Activated gamma-delta T cell (primary cell): ENCODE data around the gene PXDN.
"Not testable (repeated sequence)": the region's sequence is repeated elsewhere in the genome, so short reads cannot be mapped to it uniquely, and the experiment has no call there.

Experiments
- DNase-seq: peaks from one replicate; lab custom pipeline; 2025; lab: John Stamatoyannopoulos, UW

Gene PXDN

DNA sequence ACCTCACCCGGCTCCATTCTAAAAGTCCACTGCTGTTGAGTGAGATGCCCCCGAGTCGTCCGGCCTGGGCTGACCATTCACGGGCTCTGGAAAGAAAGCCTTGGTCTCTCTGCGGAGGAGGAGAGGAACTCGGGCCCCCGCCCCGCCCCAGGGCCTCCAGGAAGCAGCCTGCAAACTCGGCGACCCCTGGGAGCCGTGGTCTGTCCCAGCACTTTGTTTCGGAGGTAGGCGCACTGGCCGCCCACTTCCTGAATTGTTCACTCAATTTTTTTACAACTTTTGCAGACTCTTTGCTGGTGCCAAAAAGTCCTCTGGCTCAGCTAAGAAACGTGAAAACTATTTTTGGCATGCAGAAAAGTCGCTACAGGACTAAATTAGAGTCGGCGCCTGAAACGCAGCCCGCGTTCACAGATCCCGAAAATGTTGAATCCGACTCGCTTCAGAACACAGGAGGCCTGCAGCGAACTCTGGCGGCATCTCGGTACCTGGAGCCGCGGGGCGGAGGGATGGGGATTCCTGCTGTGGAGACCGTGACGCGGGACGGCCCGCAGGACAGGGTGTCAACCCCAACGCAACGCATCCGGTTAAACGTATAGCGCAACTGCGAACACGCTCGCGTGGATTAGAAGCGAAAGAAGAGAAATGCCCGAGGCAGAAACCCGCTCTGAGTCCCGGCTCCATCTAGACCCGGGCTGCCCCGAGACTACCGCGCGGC is 1.5 kb downstream of the PXDN start:
- DNase-seq, result peak; percentile 26

DNA sequence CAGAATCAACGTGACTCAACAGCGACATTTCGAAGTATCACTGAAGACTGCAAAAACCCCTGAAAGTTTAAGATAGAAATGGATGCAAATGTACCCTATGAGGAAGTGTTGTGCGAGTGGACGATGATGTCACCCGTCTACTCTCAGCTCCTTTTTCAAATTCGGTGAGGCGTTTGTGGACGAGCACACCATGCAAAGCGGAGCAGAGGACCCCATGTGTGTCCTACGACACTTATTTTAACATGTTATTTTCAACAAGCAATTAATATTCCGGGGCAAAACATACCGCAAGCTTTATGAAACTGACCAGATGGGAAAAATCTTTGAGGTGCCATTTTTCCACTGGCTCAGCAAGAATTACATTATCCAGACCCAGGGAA is 2.0 kb downstream of the PXDN start:
- no peak for DNase-seq

DNA sequence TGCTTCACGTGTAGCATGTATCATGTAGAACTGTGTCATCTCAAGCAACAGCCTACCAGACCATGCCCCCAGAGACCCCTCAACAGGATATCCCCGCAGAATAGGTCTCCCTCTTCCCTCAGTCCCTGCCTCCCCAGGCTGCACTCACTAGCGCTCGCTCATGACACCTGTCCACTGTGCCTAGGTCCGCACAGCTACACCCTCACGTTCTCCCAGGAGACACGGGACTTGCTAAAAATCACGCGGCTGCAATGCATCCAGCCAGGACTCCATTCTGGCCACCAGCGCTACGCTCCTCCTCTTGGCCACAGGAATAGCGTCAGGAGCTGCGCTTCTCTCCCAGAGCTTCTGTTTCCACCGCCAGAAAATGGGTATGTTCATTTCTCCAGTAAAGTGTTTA is 2.5 kb downstream of the PXDN start:
- DNase-seq, result no peak

DNA sequence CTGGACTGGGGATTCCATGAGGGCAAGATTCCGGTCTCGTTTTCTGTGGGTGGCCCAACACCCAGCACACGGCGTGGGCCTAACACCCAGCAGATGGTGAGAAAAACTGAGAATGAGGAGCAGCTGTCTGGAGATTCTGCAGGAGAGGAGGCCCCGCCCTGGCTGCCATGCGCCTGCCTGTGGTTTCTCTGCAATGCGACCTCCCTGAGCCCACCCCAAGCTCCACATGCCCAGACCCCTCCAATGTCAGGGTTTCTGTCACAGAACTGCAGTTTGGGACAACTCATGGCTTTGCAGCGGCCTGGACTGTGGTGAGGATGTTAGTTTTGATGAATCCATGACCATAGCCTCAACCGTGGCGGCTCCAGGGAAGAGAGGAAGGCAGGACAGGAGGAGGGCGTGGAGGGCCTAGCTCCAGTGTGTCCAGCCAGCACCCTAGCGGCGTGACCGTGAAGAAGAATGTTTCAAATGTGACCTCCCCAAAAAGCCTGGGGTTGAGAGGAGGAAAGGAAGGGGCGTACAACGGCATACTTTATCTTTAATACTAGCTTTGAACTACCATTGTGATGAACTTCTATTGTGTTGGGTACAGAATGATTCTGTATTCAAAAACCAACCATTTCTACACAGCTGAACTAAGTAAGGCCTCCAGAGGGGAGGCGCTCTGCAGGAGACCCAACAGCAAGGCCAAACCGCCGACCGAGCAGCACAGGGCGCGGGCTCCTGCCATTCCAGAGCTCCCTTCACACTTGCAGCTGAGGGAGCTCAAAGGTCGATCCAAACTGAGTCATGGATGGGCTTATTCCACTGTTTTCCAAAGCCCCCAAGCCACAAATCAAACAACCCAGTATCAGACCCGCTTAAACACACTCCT is 3.4 kb downstream of the PXDN start:
- DNase-seq, result no peak

DNA sequence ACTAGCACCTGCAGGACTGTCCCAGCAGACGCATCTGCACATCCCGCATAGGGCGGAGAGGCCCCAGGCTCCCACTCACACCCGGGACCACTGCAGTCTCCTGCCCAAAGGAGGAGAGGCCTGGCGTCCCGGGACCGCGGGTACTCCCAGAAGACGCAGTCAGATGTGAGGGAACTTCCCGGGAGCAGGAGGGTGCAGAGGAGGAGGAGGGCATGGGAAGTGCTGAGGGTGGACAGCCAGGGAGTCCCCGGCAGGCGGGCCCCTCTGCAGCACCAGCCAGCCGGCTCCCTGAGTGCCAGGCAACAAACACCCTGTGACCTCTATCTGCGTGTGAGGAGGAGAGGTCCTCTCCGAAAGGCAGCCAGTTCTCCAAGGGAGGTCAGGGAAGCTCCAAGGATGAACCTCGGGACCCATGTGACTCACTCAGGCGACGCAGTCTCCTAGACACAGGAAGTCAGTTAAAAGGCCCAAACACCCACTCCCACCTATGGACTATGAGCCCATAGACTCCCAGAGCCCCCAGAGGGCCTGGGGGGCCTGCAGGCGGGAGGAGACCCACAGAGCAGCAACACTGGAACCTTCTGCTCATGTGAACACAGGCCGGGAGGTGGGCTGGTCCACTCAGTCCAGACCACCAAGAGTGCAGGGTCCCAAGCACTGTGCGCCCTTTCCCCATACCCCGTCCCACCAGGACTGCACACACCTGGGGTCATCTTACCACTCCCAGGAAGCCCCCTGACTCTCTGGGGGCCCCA is 4.2 kb downstream of the PXDN start:
- DNase-seq, result no peak

DNA sequence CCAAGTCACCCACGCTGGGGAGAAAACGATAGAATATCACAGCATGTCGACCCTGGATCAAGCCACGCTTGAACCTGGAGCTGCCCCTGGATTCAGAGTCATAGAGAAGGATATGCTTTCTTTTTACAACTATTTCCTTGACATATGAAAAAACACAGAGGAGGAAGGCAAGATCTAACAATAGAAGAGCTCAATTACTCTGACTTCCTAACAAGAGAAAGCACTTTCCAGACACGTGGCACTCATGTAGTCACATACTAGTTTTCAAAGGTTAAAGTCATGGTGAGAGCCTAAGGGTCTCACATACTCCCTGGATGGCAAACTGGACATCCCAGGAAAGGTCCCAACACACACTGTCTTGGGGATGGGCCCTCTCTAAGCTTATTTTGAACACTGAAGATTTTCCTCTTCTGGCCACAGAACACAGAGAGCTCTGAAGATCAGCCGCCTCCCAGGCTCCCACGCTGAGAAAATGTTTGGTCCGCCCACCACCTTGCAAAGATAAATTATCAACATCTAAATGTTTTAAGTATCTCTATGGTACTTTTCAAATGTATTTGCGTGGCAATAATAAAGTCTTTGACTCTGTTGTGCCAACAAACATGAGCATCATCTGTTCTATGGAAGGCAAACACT is 4.9 kb downstream of the PXDN start:
- no peak for DNase-seq

DNA sequence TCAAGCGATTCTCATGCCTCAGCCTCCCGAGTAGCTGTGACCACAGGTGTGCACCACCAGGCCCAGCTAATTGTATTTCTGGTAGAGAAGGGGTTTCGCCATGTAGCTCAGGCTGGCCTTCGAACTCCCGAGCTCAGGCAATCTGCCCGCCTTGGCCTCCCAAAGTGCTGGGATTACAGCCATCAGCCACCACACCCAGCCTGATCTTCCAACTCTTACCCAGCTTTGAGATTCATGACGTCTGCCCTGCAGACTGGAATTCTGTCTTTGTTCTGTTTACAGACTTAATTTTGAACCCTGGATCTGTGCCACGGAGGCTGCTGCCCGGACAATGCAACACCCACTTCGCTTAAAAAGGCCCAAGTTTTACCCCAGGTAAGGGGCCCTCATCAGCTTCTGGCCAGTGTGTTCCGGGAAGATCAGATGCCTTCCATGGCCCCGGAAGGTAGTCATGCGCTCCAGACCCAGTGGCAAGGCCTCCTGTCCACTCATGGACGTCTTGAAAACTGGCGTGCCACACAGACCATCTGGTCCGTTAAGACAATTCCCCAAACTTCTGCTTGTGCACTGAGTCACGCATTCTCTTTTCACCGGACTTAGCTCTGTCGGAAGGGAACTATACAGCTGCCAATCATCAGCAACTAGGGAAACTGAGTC is 5.5 kb downstream of the PXDN start:
- DNase-seq, result no peak

DNA sequence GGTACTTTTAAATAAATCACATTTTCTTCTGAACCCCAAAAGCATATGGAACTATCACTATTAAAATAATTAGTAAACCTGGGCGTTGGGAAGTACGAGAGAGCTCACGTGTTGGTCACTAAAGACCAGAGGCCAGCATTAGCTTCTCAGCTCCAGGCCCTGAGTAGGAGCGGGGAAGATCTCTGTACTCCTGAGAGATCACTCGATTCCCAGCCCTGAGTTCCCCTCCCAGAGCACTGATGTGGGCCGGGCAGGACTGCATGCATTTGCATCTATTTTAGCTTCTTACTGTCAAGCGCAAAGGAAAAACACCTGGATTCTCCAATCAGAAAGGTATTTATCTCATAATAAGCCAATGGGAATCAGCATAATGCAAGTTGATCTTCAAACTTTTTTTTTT is 6.2 kb downstream of the PXDN start:
- no peak for DNase-seq

DNA sequence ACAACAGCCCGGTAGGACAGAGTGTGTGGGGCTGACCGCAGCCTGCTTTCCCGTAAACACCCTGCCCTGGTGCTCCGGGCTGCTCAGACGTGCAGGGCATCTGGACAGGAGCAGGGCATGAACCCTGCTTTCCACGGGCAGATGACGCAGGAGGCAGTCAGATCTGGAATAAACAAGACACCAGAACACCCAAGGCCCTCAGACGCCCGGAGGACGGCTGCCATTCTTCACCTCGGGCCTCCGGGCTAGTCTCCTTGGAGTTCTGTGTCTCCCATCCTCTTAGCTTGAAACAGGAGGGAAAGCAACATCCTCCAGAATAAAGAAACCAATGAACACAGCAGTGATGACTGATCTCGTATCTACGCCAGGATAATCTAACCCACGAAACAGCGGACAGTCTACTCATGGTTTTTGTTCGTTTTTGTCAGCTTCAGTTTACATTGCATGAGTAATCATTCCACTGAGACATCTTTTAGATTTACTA is 7.3 kb downstream of the PXDN start:
- DNase-seq, result no peak

DNA sequence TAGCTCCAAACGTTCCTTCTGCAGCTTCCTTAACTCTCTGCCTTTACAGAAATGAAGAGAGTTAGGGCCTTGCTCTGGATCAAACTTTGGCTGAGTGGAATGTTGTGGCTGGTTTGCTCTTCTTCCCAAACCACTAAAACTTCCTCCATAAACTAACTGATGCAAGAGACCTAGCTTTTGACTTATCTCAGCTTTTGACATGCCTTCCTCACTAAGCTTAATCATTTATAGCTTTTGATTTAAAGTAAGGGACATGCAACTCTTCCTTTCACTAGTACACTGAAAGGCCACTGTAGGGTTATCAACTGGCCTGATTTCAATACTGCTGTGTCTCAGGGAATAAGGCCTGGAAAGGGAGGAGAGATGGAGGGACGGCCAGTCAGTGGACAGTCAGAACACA is 8.3 kb downstream of the PXDN start:
- DNase-seq, result no peak

DNA sequence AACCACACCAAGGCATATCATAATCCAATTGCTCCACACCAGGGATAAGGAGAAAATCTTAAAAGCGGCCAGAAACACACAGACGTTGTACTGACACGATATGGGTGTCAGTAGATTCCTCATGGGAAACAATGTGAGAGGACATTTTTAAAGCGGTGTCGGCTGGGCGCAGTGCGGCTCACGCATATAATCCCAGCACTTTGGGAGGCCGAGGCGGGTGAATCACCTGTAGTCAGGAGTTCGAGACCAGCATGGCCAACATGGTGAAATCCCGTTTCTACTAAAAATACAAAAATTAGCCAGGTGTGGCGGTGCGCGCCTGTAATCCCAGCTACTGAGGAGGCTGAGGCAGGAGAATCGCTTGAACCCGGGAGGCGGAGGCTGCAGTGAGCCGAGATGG is 11.0 kb downstream of the PXDN start:
- DNase-seq, result not testable (repeated sequence)

DNA sequence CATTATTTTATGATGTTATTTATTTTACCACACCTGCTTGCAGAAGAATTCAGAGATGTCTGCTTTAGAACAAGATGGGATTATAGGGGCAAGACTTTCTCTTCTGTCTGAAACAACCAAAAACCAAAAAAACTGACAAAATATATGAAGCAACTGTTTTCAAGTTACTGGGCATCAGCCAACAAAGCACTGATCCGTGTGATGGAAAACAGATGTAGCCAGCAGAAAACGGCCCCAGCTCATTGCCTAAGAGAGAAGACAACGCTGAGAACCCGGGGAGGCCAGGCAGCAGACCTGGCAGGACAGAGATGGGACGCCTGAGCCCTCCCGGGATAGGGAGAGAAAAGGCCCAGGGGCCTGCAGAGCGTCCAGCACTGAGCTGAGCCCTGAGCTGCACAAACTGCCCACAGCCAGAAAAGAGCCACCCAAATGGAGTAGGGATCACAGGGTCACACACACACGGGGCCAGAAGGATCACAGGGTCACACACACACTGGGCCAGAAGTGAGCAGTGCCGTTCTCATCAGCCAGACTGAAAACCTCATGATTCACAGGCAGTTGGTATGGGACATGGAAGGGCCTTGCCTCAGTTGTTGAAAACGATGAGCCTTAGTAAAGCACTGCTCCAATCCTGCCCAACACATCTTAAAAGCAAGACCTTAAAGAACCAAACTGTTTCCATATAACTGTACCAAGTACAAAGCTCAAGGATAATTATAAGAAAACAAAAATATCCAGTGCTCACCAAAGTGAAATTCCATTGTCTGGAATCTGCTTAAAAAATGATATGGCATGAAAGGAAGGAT is 12.1 kb downstream of the PXDN start:
- no peak for DNase-seq

DNA sequence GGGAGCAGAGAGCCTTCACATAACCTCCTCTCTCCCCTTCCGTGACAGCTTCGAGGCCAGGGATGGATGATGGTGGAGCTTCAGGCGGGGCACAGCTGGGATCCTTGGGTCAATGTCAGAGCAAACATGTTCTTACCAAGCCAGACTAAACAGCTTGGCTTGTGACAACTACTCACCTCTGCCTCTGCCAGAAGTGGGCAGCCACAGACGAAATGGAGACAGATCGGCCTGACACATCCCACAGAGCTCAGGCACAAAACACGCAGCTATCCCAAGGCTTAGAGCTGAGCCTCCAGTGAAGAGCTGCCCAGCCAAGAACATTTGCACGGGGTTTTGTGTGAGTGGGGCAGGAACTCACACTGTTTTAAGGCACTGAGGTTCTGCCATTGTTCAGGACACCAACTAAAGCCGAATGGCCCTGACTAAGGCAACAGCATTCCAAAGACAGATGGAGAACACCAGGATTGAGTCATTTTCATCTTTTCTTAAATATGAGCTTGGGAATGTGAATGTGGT is 12.8 kb downstream of the PXDN start:
- no peak for DNase-seq

DNA sequence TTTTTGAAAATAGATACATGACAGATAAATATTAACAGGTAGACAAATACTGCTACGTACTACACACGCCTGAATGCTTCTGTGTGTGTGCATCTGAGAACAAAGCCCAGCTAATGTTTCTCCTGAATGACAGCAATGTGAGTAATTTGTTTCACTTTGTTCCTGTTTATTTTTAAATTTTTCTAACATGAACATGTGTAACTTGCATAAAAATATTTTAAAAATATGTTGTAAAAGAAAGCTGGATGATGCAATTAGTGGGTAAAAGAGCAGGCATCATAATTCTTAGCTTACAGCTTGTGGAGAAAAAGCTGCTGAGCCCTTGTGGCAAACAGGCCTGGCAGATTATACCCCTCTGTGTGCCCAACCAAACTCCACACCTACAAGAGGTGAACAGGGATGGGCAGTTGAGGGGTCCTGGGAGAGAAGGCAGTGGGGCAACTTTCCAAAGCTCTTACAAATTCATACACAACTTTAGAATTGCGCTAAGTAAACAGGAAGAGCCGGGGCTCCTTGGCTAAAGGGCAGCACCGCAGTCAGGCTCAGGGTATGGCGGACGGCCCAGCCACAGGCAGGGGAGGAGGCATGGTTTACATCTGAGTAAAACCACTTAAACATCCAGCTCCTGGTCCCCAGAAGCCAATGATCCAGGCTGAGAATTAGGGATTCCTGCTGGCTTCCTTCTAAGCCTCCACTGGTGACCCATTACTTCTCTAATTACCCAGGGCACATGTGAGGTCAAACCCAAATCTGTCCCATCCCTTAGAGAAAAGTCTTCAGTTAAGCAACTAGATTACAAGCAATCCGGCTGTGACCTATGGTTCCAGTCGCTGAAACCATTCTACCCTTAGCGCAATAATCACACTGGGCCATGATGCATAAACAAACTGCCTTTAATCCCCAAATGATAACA is 14.0 kb downstream of the PXDN start:
- no peak for DNase-seq

DNA sequence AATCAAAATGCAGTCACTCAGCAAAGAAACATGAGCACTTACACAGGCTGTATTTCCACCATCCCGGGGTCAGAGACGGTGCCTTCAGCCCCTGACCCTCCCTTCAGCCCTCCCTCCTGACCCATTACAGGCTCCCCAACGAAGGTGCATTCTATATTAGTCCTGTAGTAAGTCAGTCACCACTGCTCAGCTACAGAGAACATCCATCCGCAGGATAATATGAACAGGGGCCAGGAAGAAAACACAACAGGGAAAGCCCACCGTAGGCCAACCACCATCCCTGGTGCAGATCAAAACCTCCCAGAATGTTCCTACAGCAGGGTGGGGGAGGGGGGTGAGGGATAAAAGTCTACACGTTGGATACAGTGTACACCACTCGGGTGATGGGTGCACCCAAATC is 15.1 kb downstream of the PXDN start:
- DNase-seq, result no peak

DNA sequence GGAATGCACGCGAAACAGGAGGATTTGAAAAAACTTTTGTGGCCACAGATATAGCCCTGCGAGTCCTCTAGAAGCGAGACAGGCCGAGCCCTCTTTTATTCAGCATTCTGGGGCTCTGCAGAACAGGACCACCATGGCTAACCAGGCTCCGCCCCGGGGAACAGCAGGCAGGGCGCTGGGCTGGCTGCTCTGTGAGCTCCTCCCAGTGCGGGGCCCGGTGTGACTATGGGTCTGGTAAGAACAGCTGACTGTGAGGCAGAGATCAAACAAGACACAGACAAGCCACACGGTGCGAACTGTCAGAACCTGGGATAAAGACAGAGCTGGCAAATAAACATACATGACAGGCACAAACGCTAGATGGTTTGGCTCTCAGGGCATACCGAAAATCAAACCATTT is 15.5 kb downstream of the PXDN start:
- DNase-seq, result no peak

DNA sequence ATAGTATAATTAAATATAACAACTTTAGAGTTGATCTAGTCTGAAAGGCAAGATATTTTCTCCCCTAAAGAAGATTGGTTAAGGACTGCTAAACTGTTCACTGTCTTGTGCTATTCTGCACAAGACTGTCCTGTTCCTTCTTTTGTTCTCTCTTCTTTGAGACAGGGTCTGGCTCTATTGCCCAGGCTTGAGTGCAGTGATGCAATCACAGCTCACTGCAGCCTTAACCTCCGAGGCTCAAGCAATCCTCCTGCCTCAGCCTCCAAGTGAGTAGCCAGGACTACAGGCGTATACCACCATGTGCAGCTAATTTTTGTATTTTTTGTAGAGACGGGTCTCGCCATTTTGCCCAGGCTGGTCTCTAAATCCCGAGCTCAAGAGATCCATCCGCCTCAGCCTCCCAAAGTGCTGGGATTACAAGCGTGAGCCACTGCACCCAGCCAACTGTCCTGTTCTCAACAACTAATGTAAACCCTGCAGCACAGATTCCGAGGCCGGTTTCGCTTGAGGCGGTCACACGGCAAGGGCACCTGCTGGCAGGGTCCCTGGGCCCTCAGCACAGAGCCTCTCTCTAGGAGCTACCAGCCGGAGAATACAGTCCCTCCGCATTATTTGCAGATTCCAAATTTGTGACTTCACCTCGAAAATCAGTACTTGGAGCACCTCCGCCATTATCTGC is 16.4 kb downstream of the PXDN start:
- no peak for DNase-seq

DNA sequence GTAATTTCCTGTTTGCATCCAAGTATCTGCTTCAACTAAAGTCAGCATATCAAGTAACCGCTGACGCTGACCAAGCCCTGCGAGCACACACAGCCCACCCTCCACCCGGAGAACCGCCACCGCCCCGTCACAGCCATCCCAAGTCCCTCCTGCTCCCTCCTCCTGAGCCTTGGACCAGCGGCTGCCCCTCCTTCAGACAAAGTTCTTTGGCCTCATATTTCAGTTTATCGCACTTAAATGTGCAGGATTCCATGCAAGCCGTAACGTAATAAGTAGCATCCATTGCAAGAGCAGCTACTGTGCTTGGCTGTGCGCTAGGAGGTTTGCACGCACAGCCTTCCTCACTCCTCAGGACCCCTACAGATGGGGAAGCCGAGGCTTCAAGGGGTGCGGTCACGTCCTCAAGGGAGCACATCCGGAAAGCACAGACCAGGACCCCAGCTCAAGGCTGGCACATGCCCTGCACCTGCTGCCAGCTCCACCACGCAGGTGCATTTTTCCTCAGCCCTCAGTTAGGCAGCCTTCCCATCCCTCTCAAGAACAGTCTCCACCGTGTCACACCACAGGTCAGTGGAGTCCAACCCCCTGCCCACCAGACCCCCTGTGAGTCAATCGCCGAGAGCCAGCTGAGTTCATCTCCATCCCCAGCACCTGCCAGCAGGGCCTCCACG is 17.1 kb downstream of the PXDN start:
- no peak for DNase-seq
